HL-60 (cell line): ENCODE measurements around the gene LETM1.

Source experiments
- DNase-seq, 2 experiments: peaks; one replicate each; pipeline ENCODE4 v3.0.0-alpha.2; 2010 to 2020; ENCODE audit warnings: low read depth in 1 of 2, low spot score in 1 of 2
- H3K27ac ChIP-seq: fragments of 250-450 bp; sonication (Bioruptor Pico); replicated peaks from 2 replicates; pipeline ENCODE4 v1.5.1; 2020; ENCODE audit warnings: mild to moderate bottlenecking, moderate library complexity
- H3K27me3 ChIP-seq: fragments of 250-450 bp; sonication (Bioruptor Pico); 2 replicates; pipeline ENCODE4 v1.5.1; 2021; ENCODE audit warnings: mild to moderate bottlenecking, moderate library complexity; ENCODE audit not compliant: insufficient read depth, poor library complexity, severe bottlenecking
- H3K4me3 ChIP-seq: replicated peaks from 2 replicates; pipeline ENCODE4 v1.5.1; 2011; ENCODE audit warnings: mild to moderate bottlenecking, control low read depth, low read length; ENCODE audit not compliant: insufficient read depth
- GABPA ChIP-seq: IDR thresholded peaks from 2 replicates; pipeline ENCODE4 v1.6.1; 2012; ENCODE audit warnings: low read depth
- POLR2AphosphoS5 ChIP-seq: IDR thresholded peaks from 2 replicates; pipeline ENCODE4 v1.6.1; 2012; ENCODE audit warnings: low read depth
- SPI1 ChIP-seq: IDR thresholded peaks from 2 replicates; pipeline ENCODE4 v1.6.1; 2012; ENCODE audit warnings: low read depth, mild to moderate bottlenecking, borderline replicate concordance
- TF ChIP-seq, protein P1 (sequence below): IDR thresholded peaks from one replicate; pipeline ENCODE4 v1.5.1; 2011; ENCODE audit warnings: low read length, control low read depth, inconsistent platforms; ENCODE audit not compliant: insufficient read depth
- TF ChIP-seq, protein P2 (sequence below): IDR thresholded peaks from 2 replicates; pipeline ENCODE4 v1.6.1; 2012; ENCODE audit warnings: low read depth; ENCODE audit not compliant: insufficient replicate concordance

Gene LETM1

DNA sequence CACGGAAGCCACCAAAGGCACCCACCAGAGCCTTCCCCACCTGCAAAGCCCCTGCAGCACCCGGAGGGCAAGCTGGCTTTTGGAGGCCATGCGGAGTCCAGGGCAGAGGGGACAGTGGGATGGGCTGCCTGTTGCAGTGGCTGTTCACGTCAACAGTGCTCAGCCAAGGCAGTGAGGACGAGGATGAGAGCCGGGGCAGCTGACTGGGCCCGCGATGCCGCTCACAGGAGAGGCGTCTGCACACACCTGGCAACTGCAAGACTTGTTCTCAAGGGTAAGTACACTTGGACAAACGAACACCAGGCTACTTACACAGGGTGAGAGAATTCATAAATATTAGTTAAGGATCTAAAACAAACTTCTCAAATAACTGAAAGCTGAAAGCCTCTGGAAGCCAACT is 43.2 kb downstream of the LETM1 start:
- TF ChIP-seq, protein P1, sequence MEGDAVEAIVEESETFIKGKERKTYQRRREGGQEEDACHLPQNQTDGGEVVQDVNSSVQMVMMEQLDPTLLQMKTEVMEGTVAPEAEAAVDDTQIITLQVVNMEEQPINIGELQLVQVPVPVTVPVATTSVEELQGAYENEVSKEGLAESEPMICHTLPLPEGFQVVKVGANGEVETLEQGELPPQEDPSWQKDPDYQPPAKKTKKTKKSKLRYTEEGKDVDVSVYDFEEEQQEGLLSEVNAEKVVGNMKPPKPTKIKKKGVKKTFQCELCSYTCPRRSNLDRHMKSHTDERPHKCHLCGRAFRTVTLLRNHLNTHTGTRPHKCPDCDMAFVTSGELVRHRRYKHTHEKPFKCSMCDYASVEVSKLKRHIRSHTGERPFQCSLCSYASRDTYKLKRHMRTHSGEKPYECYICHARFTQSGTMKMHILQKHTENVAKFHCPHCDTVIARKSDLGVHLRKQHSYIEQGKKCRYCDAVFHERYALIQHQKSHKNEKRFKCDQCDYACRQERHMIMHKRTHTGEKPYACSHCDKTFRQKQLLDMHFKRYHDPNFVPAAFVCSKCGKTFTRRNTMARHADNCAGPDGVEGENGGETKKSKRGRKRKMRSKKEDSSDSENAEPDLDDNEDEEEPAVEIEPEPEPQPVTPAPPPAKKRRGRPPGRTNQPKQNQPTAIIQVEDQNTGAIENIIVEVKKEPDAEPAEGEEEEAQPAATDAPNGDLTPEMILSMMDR, result no peak
- no peak for TF ChIP-seq SPI1
- TF ChIP-seq, protein P2, sequence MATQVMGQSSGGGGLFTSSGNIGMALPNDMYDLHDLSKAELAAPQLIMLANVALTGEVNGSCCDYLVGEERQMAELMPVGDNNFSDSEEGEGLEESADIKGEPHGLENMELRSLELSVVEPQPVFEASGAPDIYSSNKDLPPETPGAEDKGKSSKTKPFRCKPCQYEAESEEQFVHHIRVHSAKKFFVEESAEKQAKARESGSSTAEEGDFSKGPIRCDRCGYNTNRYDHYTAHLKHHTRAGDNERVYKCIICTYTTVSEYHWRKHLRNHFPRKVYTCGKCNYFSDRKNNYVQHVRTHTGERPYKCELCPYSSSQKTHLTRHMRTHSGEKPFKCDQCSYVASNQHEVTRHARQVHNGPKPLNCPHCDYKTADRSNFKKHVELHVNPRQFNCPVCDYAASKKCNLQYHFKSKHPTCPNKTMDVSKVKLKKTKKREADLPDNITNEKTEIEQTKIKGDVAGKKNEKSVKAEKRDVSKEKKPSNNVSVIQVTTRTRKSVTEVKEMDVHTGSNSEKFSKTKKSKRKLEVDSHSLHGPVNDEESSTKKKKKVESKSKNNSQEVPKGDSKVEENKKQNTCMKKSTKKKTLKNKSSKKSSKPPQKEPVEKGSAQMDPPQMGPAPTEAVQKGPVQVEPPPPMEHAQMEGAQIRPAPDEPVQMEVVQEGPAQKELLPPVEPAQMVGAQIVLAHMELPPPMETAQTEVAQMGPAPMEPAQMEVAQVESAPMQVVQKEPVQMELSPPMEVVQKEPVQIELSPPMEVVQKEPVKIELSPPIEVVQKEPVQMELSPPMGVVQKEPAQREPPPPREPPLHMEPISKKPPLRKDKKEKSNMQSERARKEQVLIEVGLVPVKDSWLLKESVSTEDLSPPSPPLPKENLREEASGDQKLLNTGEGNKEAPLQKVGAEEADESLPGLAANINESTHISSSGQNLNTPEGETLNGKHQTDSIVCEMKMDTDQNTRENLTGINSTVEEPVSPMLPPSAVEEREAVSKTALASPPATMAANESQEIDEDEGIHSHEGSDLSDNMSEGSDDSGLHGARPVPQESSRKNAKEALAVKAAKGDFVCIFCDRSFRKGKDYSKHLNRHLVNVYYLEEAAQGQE, result no peak
- no peak for TF ChIP-seq GABPA
- no peak for TF ChIP-seq POLR2AphosphoS5
- Histone ChIP-seq H3K27ac (no peak overlapping the region), H3K27me3 (no peaks in the 10 kb centered on the region), H3K4me3 (no peak overlapping the region)
- DNase-seq, result no peak

DNA sequence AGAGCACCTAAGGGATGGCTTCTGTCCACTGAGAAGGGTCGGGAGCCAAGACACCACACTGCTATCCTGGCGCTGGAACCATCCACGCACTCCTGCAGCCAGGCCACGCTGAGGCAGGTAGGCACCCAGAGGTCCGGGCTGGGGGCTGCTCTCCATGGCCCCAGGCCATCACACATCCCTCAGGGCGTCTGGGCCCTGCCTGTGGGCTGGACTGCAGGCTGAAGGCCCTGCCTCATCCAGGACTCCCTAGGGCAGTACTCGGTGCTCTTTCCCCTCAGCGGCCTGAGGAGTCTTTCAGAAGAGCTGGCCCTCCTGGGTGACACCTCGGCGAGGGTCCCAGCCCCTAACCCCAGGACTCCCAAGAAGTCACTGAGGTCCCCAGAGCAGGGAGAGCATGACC is 45.2 kb downstream of the LETM1 start:
- H3K4me3 ChIP-seq, result no peak overlapping the region
- no peak for DNase-seq
- no peaks in the 10 kb centered on the region for H3K27me3 ChIP-seq
- TF ChIP-seq GABPA (no peak), SPI1 (no peak), POLR2AphosphoS5 (no peak)
- TF ChIP-seq, protein P2, result no peak
- TF ChIP-seq, protein P1, result no peak
- no peak overlapping the region for H3K27ac ChIP-seq

DNA sequence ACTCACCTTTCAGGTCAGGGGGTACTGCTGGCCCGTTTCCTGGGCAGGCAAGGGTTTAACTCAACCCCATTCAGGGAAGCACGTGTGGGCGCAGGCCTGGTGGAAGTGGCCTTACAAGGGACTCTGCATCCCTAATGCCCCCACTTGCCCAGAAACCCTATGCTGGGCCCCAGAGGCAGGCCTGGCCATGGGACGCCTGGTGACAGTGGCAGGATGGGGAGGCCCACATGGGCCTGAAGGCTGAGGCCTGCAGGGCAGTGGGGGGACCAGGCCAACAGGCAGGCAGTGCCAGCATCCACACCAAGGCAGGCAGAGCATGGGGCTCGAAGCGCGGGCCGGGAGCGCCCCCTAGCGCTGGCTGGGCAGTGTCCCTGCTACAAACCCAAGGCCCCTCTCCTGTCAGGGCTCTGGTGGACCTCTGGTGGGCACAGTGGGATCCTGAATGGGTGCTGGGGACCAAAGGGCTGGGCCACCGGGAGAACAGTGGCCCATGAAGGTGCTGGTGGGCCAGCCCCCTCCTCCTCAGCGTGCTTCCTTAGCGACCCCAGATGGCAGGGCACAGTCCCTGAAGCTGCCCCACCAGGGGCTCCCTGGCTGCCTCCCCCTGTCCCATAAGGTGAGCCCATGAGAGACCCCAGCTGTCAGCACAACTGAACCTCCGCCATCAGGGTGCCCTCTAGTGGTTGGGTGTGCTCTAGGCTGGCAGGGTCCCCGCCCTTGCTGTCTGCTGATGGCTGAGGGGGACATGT is 46.0 kb downstream of the LETM1 start:
- TF ChIP-seq, protein P1, result peak; percentile 95
- TF ChIP-seq POLR2AphosphoS5, result no peak; the same call in 1 of the 2 replicates
- no peak overlapping the region for H3K27ac ChIP-seq
- DNase-seq, result peak; percentile 33 to 67
- no peak overlapping the region for H3K4me3 ChIP-seq
- H3K27me3 ChIP-seq, result no peaks in the 10 kb centered on the region
